Stimulated activated CD4-positive, alpha-beta T cell treated with anti-CD3 and anti-CD28 coated beads, Interleukin-15, amount 100 ng/mL, for 24 hours (primary cell): ENCODE data around the gene CHCHD6.

Experiments
- DNase-seq: peaks from one replicate; pipeline ENCODE4 v3.0.0-alpha.2; 2020

CHCHD6 gene

DNA sequence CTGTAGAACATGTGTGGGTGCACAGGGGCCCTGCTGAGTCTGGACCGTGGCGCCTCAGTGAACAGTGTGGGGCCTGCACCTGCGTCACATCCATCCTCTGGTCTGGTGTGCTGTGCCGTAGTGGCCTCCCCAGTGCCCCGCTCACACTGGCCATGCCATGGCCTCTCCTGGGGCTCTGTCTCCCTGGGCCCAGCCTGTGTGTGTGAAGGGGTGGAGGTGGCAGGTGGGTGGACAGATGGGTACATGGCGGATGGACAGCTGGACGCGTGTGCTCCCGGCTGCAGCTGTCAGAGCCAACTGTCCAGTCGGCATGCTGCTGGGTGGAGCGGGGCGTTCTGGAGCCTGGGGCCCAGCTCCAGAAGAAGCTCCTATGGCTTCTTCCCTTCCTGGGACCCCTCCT is 296.7 kb downstream of the CHCHD6 start:
- DNase-seq, result no peak

DNA sequence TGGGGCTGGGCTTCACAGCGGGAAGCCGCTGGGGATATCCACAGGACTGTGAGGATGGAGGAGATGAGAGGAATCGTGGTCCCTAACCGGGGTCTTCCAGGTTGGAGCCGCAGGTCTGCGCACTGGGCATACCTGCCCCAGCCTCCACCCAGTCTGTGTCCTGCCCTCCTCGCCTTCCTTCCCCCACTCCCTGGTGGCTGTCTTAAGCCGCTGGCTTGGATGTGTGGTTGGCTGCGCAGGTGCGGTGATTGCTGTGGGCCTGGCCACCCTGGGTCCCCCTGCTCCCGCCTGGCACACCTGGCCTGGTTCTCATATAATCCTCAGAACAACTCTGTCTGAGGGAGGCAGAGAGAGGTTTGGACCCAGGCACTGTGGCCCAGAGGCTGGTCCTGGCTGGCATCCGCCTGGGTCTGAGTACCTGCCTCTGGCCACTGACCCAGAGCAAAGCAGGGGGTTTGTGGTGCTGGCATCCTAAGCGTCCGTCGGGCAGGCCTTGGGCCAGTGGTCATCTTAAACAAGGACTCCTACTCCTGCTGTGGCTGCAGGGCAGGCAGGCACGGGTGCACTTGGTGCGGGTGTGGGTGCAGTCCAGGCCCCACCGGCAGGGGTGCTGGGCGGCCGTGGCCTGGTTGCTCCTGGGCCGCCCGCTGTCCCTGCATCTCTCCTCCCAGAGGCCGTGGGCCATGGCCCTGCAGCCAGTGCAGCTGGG is 297.6 kb downstream of the CHCHD6 start:
- DNase-seq, result no peak

DNA sequence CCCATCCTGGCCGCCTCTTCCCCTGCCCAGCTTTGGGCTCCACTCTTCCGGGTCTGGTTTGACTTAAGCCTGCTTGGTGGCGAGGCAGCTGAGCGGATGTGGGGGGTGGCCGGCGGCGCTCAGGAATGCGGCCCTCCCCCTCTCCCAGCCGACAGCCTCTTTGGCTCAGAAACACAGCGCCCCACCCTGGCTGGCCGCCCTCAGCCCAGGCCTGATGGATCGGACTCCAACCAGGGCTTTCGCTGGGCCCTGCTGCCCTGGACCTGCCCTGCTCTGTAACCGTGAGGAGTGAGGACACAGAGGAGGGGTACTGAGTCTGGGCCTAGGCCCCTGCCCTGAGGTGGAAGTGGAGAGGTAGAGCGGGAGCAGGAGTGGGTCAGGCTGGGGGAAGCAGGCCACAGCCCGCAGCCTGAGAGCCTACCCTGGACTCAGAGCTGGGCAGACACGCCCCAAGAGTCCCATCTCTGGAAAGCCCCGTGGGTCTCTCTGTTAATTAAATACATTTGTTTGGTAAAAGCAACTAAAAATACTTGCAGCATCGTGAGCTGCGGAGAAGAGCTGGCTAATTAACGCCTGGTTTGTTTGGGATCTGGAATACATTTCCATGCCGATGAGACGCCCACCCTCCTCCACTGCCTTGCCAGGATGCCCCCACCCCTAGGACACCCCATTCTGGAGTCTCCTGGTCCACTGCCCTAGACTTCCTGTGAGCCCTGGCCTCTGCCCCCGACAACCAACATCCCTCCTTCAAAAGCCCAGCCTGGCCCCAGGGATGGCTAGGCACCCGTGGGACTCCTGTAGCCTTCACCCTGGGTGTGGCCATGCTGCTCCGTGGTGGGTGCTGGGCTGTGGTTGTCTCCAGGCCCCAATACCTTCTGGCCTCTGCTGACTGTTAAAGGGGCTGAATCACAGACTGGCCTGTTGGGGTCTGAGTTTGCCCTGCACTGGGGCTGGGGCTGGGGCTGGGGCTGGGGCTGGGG is 298.4 kb downstream of the CHCHD6 start:
- no peak for DNase-seq

DNA sequence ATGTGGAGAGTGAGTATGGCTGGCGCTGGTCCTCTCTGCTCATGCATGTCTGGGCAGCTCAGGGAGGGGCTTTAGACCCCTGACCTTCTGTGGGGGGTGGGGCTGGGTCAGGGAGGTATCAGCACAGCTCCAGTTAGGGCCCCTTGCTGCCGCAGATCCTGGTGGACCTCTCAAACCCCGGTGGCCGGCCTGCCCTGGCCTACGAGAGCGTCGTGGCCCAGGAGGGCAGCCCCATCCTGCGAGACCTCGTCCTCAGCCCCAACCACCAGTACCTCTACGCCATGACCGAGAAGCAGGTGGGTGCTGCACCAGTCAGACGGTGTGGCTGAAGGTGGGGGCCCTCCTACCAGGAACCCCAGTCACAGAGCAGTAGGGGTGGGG is 299.1 kb downstream of the CHCHD6 start:
- no peak for DNase-seq

DNA sequence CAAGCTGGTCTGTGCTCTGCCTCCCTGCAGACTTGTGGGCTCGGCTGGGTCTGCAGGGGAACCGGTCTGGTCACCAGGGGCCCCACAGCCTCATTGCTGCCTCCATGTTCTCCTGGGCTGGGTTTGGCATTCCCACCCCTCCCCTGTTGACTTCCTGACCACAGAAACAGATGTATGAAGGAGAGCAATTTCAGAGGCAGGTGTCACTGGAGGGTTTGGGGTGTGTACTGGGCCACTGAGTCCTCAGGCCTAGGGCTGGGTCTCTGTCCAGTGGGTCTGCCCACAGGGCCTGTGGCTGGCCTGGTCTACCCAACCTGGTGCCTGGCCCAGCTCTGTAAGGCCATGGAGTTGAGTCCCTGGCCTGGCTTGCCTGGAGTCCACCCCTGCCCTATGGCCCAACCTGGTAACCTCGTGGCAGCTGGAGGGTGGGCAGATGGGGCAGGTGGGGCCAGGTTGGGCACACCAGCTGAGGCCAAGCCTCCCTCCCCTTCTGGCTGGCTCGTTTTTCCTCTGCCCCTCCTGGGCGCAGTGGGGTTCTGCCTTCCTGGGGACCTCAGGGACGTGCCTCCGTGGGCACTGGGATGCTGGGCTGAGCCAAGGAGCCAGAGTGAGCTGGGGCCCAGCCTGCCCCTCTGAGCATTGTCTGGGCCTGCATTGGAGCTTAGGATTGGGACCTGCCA is 299.7 kb downstream of the CHCHD6 start:
- no peak for DNase-seq

DNA sequence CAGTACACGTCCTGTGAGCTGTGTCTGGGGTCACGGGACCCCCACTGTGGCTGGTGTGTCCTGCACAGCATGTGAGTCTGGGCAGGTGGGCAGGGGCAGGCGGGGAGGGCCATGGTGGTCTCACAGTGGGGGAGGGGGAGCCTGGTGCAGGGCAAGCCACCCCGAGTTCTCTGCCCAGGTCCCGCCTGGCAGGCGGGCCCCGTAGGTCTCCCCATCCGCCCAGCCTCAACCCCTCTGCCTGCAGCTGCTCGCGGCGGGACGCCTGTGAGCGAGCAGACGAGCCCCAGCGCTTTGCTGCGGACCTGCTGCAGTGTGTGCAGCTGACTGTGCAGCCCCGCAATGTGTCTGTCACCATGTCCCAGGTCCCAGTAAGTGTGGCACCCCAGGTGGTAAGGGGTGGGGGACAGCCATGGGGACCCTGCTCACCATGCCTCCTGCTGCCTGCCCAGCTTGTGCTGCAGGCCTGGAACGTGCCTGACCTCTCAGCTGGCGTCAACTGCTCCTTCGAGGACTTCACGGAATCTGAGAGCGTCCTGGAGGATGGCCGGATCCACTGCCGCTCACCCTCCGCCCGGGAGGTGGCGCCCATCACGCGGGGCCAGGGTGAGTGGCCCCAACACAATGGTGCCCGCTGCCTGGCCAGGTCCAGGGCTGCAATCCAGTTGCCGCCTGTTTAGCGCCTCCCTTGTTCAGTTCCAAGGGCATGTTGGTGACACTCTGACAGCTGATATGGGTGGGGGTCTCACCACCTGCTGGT is 300.8 kb downstream of the CHCHD6 start:
- DNase-seq, result no peak

DNA sequence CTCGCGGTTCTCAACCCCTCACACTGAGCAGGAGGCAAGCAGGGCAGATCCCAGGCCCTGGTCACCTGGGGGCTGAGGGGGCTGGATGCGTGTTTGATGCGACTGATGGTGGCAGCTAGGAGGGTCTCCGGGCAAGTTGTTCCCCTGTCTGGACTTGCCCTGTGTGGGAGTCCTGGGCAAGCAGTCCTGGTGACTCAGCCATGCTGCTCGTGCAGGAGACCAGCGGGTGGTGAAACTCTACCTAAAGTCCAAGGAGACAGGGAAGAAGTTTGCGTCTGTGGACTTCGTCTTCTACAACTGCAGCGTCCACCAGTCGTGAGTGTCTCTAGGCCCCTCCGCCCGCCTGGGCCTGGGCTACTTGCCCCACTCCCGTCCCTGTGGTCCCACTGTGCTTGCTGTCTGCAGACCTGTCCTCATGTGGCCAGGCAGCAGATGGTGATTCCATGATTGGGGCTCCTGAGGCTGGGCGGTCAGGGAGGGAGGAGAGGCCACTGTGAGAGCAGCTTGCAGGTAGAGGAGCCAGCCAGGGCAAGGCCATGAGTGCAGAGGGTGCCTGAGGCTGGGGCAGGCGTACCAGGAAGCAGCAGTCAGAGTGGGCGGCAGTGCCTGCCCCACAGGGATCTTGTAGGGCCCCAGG is 301.9 kb downstream of the CHCHD6 start:
- DNase-seq, result no peak

DNA sequence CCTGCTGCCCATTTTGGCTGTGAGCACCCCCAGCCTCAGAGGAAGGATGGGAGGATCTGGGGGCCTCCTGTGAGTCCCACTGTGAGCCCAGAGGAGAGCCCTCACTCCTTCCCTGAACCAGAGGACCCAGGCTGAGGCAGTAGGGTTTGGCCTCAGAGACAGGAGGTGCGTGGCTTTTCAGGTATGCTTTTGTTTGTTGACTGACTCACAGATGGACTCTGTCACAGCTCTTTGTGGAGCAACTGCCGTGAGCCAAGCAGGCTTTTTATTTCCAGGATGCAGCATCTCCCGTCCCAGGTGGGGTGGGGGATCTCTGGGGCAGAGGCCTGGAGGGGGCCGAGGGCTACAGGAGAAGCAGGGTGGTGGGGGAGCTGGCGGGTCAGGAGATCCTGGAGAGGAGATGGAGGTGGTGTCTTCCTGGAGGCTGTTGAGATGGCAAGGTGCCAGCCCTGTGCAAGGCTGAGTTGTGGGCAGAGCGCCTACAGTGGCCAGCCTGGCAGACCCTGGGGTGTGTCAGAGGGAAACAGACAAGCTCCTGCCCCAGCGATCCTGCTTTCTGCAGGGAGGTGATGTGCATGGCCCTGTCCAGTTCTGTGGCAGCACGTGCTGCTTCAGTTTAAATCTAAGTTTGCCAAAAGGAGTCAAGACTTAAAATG is 302.9 kb downstream of the CHCHD6 start:
- no peak for DNase-seq

DNA sequence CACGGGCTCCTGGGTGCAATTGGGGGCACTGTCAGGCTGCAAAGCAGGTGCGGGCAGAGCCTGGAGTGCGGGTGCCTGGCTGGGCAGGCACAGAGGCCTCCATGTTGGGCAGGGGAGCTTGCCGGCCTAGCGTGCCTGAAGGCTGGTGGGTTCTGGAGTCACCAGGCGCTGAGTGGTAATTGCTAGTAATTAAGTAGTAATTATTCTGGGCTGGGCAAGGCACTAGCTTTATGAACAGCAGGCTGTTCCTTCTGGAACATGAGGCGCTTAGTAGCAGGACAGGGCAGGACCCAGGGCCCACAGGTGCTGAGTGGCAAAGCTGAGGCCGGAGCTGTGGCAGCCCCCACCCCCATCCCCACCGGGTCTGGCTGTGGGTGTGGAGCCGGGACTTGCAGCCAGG is 304.2 kb downstream of the CHCHD6 start:
- no peak for DNase-seq

DNA sequence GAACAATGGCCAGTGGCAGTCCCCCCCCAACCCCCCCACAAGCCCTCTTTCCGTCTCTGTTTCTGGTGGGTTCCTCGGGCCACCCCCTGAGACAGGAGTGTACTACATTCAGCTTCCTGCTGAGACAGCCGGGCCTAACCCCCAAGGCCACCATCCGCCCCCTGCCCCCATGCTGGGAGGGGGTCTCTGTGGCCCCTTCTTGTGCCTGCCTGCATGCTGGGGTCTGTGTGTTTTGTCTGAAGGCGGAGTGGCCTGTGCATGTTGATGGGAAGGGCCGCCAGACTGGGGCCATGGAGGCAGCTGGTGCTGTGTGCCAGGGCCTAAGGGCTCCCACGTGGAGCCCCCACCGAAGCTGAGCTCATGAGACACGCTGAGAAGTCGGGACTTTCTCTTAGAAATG is 305.5 kb downstream of the CHCHD6 start:
- DNase-seq, result no peak
